Measurements from ENCODE around the gene MINDY2.
"Not testable (repeated sequence)": the region's sequence is repeated elsewhere in the genome, so short reads cannot be mapped to it uniquely, and the experiment has no call there.

GRCh38 chr15:58823267-58823666, 52.2 kb downstream of the MINDY2 start:
- TF ChIP-seq, protein P1, sequence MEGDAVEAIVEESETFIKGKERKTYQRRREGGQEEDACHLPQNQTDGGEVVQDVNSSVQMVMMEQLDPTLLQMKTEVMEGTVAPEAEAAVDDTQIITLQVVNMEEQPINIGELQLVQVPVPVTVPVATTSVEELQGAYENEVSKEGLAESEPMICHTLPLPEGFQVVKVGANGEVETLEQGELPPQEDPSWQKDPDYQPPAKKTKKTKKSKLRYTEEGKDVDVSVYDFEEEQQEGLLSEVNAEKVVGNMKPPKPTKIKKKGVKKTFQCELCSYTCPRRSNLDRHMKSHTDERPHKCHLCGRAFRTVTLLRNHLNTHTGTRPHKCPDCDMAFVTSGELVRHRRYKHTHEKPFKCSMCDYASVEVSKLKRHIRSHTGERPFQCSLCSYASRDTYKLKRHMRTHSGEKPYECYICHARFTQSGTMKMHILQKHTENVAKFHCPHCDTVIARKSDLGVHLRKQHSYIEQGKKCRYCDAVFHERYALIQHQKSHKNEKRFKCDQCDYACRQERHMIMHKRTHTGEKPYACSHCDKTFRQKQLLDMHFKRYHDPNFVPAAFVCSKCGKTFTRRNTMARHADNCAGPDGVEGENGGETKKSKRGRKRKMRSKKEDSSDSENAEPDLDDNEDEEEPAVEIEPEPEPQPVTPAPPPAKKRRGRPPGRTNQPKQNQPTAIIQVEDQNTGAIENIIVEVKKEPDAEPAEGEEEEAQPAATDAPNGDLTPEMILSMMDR (IDR thresholded peaks at IDR 0.05; ENCODE audit: insufficient read depth, low read depth, low read length): not testable (repeated sequence)
- not testable (repeated sequence) for TF ChIP-seq EZH2 (IDR thresholded peaks at IDR 0.05; ENCODE audit: insufficient read depth, low read length)

Data from astrocyte (in vitro differentiated cells and primary cell).